ENCODE results near the gene BLTP3B.

BLTP3B gene

DNA sequence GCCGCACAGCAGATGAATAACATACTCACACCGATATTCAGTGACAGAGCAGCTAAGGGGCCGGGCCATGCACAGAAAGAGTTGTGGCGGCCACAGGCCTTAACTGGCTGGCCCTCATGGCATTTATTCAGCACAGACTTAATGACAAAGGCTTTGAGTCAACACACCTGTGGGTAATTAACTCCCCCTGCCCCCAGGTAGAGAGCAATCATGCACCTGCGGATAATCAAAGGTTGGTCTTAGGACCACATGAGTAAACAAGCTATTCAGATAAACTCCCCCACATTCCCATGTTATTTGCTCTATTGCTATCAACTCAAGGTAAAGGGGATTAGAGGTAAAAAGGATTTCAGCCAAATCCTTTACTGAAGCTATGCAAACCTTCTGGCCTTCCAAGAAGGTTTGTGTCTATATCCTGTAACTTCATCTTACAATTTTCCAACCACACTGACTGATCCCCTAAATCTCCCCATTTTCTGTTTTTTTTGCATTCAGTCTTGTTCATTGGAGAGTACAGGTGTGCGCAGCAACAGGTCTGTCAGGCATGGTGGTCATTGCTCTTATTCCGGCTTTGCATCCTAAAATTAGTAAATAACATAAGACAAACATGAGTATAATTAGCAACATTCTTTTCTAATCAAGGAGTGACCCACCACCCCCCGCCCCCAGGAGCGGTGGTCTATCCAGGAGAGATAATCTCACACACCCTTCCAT is 16.9 kb upstream of the BLTP3B start:
- Histone ChIP-seq H3K27me3 (ENCODE audit: low read depth, low read length) (no peaks in the 10 kb centered on the region), H3K4me1 (ENCODE audit: control insufficient read depth in 1 of 2, insufficient read depth in 2 of 2, low read length in 2 of 2) (no peaks in the 10 kb centered on the region), H3K27ac (ENCODE audit: low read length) (no peak overlapping the region), H3K36me3 (ENCODE audit: control insufficient read depth in 1 of 2, insufficient read depth in 2 of 2, low read length in 2 of 2) (no peaks in the 10 kb centered on the region), H3K9me3 (ENCODE audit: control insufficient read depth in 1 of 2, low read length in 2 of 2) (no peaks in the 10 kb centered on the region), H3K4me3 (ENCODE audit: low read depth in 1 of 2, low read length in 2 of 2) (no peak overlapping the region)

DNA sequence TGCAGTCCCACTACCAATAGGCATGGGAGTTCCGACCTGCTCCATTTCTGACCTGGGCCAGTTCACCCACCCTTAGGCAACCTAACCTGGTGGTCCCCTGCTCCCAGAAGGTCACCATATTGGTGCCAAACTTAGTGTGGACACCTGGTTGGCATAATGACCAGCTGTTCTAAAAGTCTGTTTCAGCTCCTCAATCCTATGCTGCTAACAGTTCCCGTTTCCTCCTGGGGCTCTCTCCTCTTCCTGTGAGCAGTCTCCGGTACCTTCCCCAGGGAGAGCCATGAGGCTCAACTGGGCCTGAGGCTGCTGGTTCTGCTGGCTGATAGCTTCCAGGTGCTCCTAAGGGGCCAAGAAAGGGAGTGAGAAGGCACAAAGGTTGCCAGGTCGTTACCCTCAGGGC is 15.9 kb upstream of the BLTP3B start:
- Histone ChIP-seq H3K9me3 (ENCODE audit: control insufficient read depth in 1 of 2, low read length in 2 of 2) (no peaks in the 10 kb centered on the region), H3K4me1 (ENCODE audit: control insufficient read depth in 1 of 2, insufficient read depth in 2 of 2, low read length in 2 of 2) (no peaks in the 10 kb centered on the region), H3K27ac (ENCODE audit: low read length) (no peak overlapping the region), H3K36me3 (ENCODE audit: control insufficient read depth in 1 of 2, insufficient read depth in 2 of 2, low read length in 2 of 2) (no peaks in the 10 kb centered on the region), H3K4me3 (ENCODE audit: low read depth in 1 of 2, low read length in 2 of 2) (no peak overlapping the region), H3K27me3 (ENCODE audit: low read depth, low read length) (no peaks in the 10 kb centered on the region)

DNA sequence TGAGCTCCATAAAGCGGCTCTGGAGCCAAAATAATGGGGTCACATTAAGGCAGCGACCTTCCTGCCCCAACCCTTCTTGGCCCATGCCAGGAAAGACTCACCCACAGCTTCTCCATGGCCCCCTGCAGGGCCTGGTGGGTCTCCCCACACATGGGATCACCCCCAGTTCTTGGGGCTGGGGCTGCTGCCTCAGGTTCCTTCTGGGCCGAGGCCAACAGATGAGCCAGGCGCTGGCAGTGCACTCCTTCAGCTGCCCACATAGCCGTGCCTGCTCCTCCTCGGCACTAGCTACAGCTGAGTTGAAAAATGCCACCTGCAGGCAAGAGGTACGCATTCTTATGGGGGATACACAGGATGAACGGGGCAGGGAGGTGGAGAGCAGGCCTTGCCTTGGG is 14.8 kb upstream of the BLTP3B start:
- no peak overlapping the region for H3K4me3 ChIP-seq (ENCODE audit: low read depth in 1 of 2, low read length in 2 of 2)
- H3K27ac ChIP-seq (ENCODE audit: low read length), result no peak overlapping the region
- no peaks in the 10 kb centered on the region for H3K27me3 ChIP-seq (ENCODE audit: low read depth, low read length)
- H3K9me3 ChIP-seq (ENCODE audit: control insufficient read depth in 1 of 2, low read length in 2 of 2), result no peaks in the 10 kb centered on the region
- H3K4me1 ChIP-seq (ENCODE audit: control insufficient read depth in 1 of 2, insufficient read depth in 2 of 2, low read length in 2 of 2), result no peaks in the 10 kb centered on the region
- no peaks in the 10 kb centered on the region for H3K36me3 ChIP-seq (ENCODE audit: control insufficient read depth in 1 of 2, insufficient read depth in 2 of 2, low read length in 2 of 2)

DNA sequence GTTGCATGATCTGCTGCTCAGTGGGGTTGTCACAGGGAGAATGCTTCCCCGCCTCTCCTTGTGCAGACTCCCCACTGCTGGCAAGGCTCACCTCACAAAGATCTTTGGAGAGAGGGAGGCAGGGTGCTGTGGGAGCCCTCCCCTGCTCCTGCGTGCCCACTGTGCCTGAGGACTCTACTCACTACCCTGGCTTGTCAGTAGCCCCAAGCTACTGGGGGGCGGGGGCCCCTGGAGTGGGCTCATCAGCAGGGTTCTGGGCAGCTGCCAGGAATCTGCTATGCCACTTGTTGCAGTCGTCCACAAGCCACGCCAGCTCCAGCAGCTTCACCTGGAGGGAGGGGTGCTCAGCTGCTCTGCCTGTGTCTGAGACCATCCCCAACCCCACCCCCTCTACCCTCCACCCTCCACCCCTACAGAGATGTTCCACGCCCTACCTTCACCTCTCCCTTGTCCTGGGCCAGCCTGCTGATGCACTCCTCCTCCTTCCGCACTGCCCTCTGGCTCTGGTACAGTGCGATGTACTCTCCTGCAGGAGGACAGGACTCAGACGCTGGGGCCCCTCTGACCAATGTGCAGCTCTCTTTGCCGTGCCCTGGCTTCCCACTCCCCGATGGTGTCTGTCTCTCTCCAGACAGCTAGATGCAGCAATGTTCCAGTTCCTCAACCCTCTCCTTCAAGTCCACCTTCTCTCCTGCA is 14.2 kb upstream of the BLTP3B start:
- no peaks in the 10 kb centered on the region for H3K27me3 ChIP-seq (ENCODE audit: low read depth, low read length)
- no peaks in the 10 kb centered on the region for H3K36me3 ChIP-seq (ENCODE audit: control insufficient read depth in 1 of 2, insufficient read depth in 2 of 2, low read length in 2 of 2)
- no peak overlapping the region for H3K27ac ChIP-seq (ENCODE audit: low read length)
- H3K4me1 ChIP-seq (ENCODE audit: control insufficient read depth in 1 of 2, insufficient read depth in 2 of 2, low read length in 2 of 2), result no peaks in the 10 kb centered on the region
- H3K4me3 ChIP-seq (ENCODE audit: low read depth in 1 of 2, low read length in 2 of 2), result no peak overlapping the region
- H3K9me3 ChIP-seq (ENCODE audit: control insufficient read depth in 1 of 2, low read length in 2 of 2), result no peaks in the 10 kb centered on the region

DNA sequence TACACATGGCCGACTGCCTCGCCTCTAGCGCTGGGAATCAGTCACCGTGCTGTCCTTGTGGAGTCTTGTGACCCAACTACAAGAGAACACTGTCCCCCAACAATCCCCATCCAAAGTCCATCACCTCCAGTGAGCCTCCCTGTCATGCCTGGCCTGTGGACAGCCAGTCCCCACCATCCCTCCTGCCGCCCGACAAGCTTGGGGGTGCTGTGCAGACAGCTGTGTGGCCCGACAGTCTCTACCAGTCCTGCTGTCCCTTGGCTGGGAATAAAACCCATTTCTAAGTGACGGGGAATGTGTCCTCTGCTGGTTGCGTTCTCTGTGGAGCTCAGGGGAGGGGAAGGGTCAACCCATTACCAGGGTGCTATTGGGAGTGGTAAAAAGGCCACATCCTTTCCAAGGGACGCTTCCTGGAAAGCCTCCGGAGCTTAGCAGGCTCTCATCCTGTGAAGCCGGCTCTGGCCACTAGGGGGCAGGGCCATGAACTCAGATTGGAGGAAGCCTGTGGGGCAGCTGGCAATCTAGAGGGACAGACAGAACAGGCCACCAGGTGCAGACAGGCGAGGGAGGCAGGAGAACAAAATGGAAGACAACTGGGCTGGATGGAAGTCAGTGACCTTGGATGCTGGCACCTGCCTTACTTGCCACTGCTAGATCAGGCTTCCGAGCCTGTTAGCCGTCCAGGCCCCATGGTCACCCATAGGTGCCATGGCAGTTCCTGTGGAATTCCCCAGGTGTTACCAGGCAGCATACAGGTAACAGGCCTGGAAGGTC is 12.0 kb upstream of the BLTP3B start:
- no peaks in the 10 kb centered on the region for H3K36me3 ChIP-seq (ENCODE audit: control insufficient read depth in 1 of 2, insufficient read depth in 2 of 2, low read length in 2 of 2)
- no peaks in the 10 kb centered on the region for H3K27me3 ChIP-seq (ENCODE audit: low read depth, low read length)
- H3K4me1 ChIP-seq (ENCODE audit: control insufficient read depth in 1 of 2, insufficient read depth in 2 of 2, low read length in 2 of 2), result no peaks in the 10 kb centered on the region
- no peaks in the 10 kb centered on the region for H3K9me3 ChIP-seq (ENCODE audit: control insufficient read depth in 1 of 2, low read length in 2 of 2)
- no peak overlapping the region for H3K4me3 ChIP-seq (ENCODE audit: low read depth in 1 of 2, low read length in 2 of 2)
- no peak overlapping the region for H3K27ac ChIP-seq (ENCODE audit: low read length)

DNA sequence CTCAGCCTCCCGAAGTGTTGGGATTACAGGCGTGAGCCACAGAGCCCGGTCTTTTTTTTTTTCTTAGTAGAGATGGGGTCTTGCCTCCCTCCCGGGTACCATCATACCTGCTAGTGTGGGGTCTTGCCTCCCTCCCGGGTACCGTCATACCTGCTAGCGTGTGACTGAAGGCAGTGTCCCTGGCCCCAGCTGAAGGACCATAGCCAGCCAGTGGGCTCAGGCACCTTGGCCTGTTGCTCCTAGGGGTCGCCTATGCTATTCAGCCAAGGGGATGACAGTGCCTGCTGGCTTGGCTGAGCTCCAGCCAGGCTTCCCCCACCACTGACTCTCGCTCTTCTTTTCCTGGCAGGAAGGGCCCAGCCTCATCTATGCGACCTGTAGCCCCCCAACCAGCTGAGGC is 10.5 kb upstream of the BLTP3B start:
- Histone ChIP-seq H3K27ac (ENCODE audit: low read length) (no peak overlapping the region), H3K4me3 (ENCODE audit: low read depth in 1 of 2, low read length in 2 of 2) (no peak overlapping the region)

DNA sequence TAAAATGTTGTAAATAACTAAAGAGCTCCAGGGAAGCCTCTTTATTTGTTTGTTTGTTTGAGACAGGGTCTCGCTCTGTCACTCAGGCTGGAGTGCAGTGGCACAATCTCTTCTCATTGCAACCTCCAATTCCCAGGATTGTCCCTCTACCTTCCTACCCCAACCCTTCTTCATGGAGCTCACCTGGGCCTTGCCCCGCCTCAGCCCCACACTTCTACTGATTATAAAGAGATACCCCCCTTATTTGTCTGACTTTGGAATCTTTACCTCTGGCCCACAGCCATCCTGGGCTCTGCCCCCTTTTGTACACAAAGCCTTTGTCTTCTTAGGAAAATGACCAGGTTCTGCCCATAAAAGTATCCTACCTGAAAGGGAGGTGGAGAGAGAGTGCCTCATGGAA is 9.1 kb upstream of the BLTP3B start:
- H3K27me3 ChIP-seq (ENCODE audit: low read depth, low read length), result no peaks in the 10 kb centered on the region
- H3K36me3 ChIP-seq (ENCODE audit: control insufficient read depth in 1 of 2, insufficient read depth in 2 of 2, low read length in 2 of 2), result no peaks in the 10 kb centered on the region
- H3K4me3 ChIP-seq (ENCODE audit: low read depth in 1 of 2, low read length in 2 of 2), result no peak overlapping the region
- no peaks in the 10 kb centered on the region for H3K4me1 ChIP-seq (ENCODE audit: control insufficient read depth in 1 of 2, insufficient read depth in 2 of 2, low read length in 2 of 2)
- no peaks in the 10 kb centered on the region for H3K9me3 ChIP-seq (ENCODE audit: control insufficient read depth in 1 of 2, low read length in 2 of 2)
- H3K27ac ChIP-seq (ENCODE audit: low read length), result no peak overlapping the region

More for the DNA sequence above, 10.5 kb upstream of the BLTP3B start:
- Histone ChIP-seq H3K9me3 (ENCODE audit: control insufficient read depth in 1 of 2, low read length in 2 of 2) (no peaks in the 10 kb centered on the region), H3K27me3 (ENCODE audit: low read depth, low read length) (no peaks in the 10 kb centered on the region), H3K4me1 (ENCODE audit: control insufficient read depth in 1 of 2, insufficient read depth in 2 of 2, low read length in 2 of 2) (no peaks in the 10 kb centered on the region), H3K36me3 (ENCODE audit: control insufficient read depth in 1 of 2, insufficient read depth in 2 of 2, low read length in 2 of 2) (no peaks in the 10 kb centered on the region)

DNA sequence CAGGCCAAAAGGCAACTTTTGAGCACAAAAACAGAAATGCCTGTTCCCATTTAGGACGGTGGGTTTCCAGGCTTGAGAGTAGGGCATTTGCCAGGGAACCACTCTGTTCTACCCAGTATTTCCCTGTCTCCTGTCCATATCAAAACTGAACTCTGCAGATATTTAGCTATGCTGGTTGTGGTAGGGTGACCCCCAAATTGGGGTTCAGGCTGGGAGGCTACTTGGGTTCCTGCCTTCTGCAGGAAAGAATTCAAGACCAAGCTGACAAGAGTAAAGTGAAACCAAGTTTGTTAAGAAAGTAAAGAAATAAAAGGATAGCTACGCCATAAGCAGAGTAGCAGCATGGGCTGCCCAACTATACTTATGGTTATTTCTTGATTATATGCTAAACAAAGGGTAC is 3.6 kb upstream of the BLTP3B start:
- Histone ChIP-seq H3K27me3 (ENCODE audit: low read depth, low read length) (no peaks in the 10 kb centered on the region), H3K27ac (ENCODE audit: low read length) (no peak overlapping the region), H3K9me3 (ENCODE audit: control insufficient read depth in 1 of 2, low read length in 2 of 2) (no peaks in the 10 kb centered on the region), H3K36me3 (ENCODE audit: control insufficient read depth in 1 of 2, insufficient read depth in 2 of 2, low read length in 2 of 2) (peaks cover 0 to 9% of the 10 kb centered on the region in 2 donors), H3K4me1 (ENCODE audit: control insufficient read depth in 1 of 2, insufficient read depth in 2 of 2, low read length in 2 of 2) (peaks cover 0 to 4% of the 10 kb centered on the region in 2 donors), H3K4me3 (ENCODE audit: low read depth in 1 of 2, low read length in 2 of 2) (no peak overlapping the region)

DNA sequence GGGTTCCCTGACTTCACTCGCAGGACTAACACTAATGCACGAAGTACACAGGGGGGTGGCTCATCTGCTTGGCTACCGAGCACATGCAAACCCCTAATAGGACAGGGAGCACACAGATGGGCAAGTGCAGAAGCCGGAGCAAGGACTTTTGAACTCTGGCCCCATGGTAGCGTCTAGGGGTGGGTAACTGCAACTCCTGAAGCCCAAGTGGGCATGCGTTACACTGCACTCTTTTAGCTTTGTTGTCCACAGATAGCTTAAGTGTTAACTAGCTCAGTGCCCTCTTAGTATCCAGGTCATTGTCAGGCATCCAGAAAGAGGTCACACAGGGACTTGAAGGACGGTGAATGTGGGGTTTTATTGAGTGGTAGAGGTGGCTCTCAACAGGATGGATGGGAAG is 3.0 kb upstream of the BLTP3B start:
- Histone ChIP-seq H3K9me3 (ENCODE audit: control insufficient read depth in 1 of 2, low read length in 2 of 2) (no peaks in the 10 kb centered on the region), H3K4me3 (ENCODE audit: low read depth in 1 of 2, low read length in 2 of 2) (no peak overlapping the region), H3K27me3 (ENCODE audit: low read depth, low read length) (no peaks in the 10 kb centered on the region), H3K4me1 (ENCODE audit: control insufficient read depth in 1 of 2, insufficient read depth in 2 of 2, low read length in 2 of 2) (peaks cover 0 to 8% of the 10 kb centered on the region in 2 donors), H3K36me3 (ENCODE audit: control insufficient read depth in 1 of 2, insufficient read depth in 2 of 2, low read length in 2 of 2) (peaks cover 0 to 9% of the 10 kb centered on the region in 2 donors), H3K27ac (ENCODE audit: low read length) (no peak overlapping the region)

DNA sequence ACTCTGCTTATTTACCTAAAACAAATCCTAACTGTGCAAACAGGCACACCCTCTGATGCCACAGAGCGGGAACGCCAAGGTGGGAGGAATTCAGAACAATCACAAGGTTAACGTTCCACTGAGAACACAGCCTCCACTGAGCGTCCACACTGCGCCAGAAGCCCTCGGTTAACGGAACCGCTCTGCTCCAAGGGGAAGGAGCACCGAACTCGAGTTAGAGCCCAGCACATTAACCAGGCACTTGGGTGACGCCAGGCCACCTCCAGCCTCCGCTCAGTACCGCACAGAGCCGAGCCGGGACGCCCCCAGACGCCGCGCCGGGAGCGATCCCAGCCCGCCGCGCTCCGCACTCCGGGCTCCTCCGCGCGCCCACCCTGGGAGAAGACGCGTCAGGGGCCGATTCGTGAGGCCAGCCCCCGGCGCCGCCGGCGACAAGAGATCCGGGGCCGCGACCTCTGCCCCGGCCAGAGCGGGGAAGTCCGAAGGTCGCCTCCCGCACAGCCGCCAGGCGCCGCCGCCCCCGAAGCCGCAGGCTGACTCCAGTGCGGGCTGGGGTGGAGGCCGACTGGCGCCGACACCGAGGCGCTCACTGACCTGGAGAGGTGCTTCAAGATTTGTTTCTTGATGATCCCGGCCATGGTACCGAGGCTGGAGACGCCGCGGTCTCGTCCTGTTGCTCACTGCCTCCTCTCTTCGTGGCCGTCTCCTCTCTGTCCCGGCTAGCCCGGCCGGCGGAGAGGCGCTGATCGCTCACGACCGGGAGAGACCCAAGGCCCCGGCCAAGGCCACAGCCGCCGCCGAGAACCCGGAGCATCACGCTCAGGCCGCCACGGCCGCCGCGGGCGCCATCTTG is 450 bp downstream of the BLTP3B start:
- Histone ChIP-seq H3K9me3 (ENCODE audit: control insufficient read depth in 1 of 2, low read length in 2 of 2) (no peaks in the 10 kb centered on the region), H3K4me1 (ENCODE audit: control insufficient read depth in 1 of 2, insufficient read depth in 2 of 2, low read length in 2 of 2) (peaks cover 4 to 21% of the 10 kb centered on the region in 2 donors), H3K36me3 (ENCODE audit: control insufficient read depth in 1 of 2, insufficient read depth in 2 of 2, low read length in 2 of 2) (peaks cover 0 to 9% of the 10 kb centered on the region in 2 donors), H3K27me3 (ENCODE audit: low read depth, low read length) (no peaks in the 10 kb centered on the region), H3K27ac (ENCODE audit: low read length) (peak overlapping the region; percentile 96), H3K4me3 (ENCODE audit: low read depth in 1 of 2, low read length in 2 of 2) (peak overlapping the region; percentile 85 to 94)

DNA sequence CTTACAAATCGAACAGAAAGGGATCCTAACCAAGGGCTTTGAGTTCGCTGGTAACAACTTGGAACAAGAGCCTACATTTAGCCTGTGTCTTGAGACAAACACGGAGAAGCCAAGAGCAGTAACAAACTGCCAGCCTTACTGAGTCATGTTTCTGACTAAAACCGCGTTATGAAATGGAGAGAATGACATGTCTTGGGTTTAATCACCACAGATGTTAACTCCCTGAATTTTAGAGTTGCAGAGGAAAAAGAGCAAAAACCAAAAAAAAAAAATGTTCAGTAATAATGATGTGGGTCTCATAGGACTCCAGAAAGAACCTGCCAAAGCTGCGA is 1.0 kb downstream of the BLTP3B start:
- H3K4me3 ChIP-seq (ENCODE audit: low read depth in 1 of 2, low read length in 2 of 2), result peak overlapping the region; percentile 85 to 94
- H3K9me3 ChIP-seq (ENCODE audit: control insufficient read depth in 1 of 2, low read length in 2 of 2), result no peaks in the 10 kb centered on the region
- peaks cover 0 to 9% of the 10 kb centered on the region in 2 donors for H3K36me3 ChIP-seq (ENCODE audit: control insufficient read depth in 1 of 2, insufficient read depth in 2 of 2, low read length in 2 of 2)
- peaks cover 4 to 21% of the 10 kb centered on the region in 2 donors for H3K4me1 ChIP-seq (ENCODE audit: control insufficient read depth in 1 of 2, insufficient read depth in 2 of 2, low read length in 2 of 2)
- peak overlapping the region; percentile 96 for H3K27ac ChIP-seq (ENCODE audit: low read length)
- H3K27me3 ChIP-seq (ENCODE audit: low read depth, low read length), result no peaks in the 10 kb centered on the region

All from muscle layer of duodenum (tissue), 2 donors.